Measurements from ENCODE around the gene NR1H3.
"Not testable (repeated sequence)": the region's sequence is repeated elsewhere in the genome, so short reads cannot be mapped to it uniquely, and the experiment has no call there.

The NR1H3 gene

DNA sequence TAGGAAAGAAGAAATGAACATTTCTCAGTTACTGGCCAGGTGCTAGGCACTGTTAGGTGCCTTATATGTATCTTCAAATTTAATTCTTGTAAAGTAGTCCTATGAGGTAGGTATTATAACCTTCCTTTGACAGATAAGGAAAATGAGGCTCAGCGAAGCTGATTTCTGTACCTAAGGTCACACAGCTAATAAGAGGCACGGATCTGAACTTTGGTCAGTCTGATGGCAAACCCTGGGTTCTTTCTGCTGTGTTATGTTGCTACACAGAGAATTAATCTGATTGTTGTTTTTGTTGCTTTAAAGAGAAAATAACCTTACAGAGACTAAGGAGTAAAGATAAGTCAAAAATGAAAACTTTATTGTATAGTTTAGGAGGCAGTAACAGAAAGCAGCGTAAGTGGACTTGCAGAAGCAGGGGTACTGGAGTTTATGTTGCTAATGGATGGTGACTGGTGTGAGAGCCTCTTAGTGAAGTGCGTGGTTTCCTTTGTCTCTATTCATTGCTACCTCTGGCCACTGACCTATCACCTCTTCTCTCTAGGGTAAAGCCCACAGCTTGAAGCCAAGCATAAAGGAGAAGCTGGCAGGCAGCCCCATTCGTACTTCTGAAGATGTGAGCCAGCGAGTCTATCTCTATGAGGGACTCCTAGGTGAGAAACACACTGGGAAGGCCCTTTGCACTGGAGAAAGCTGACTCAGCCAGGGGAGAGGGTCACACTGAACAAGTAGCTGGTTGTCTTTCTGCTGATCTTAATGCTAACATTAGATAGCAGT lies 50.4 kb downstream of the NR1H3 start:
- no peak for DNase-seq

DNA sequence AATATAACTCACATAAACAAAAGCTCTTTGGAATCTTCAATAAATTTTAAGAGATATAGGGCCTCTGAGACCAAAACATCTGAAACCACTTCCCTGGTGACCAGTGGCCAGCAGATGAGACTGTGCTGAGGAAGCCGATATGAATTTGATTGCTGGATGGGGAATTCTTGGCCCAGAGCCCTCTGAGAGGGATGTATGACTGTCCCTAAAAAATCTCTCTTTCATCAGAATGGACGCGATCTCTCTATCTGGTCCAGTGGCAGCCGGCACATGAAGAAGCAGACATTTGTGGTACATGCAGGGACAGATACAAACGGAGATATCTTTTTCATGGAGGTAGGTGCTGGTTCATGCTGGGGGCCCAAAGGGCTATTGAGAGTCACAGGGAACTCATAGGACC lies 57.2 kb downstream of the NR1H3 start:
- DNase-seq = no peak

DNA sequence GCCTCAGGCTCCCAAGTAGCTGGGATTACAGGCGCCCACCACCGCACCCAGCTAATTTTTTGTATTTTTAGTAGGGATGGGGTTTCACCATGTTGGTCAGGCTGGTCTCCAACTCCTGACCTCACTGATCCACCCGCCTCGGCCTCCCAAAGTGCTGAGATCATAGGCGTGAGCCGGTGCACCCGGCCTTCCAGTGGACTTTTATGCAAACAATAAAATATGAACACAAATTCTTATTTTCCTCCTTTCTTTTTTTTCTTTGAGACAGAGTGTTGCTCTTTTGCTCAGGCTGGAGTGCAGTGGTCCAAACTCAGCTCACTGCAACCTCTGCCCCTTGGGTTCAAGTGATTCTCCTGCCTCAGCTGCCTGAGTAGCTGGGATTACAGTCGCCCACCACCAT lies 58.7 kb downstream of the NR1H3 start:
- DNase-seq = not testable (repeated sequence)

DNA sequence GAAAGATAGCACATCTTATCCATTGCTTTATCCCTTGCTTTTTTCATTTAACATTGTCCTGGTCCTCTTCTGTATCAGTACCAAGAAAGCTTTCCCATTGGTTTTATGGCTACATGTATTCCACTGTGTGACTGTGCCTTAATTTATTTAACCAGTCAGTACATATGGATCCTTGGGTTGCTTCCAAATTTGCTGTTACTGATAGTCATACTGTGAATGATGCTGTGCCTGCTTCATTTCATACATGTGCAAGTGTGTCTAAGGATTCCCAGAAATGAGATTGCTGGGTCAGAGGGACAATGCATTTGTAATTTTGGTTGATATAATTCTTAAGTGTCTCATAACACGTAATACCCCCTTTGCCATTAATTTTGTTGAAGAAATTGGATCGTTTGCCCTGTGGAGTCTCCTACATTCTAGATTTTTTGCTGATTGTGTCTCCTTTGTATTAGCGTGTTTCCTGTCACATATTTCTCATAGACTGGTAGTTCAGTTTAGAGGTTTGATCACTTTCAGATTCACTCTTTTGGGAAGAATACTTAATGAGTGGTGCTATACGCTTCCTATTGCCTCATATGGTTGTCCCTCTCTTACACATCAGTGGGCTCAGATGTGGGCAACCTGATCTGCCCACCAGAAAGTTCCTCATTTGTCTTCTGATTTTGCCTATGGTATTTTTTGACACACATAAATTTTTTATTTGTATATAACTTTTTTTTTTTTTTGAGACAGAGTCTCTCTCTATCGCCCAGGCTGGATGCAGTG lies 59.5 kb downstream of the NR1H3 start:
- no peak for DNase-seq

DNA sequence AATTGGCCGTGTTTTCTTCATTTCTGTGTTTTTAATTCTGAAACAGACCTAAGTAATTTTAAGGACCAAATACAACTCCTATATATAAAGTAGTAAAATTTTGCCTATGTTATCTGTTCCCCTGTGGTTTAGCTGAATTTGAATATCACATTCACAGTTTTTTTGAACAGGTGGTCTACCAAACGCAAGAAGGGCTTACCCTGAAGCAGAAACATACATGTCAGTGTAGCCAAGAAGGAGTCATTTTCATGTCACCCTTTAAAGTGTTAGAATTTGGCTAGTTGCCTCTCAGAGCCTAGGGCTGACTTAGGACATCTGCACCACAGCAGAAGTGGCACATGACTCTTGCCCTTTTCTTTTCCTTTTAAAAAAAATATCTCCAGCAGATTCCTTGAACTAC lies 60.4 kb downstream of the NR1H3 start:
- DNase-seq = no peak
